HEK293 (cell line): ENCODE measurements around the gene ITGA3.

Experiments
- YY1 ChIP-seq: fragments of 450-650 bp; formaldehyde crosslinking; IDR thresholded peaks from 2 replicates; pipeline ENCODE4 v1.5.1; 2018; ENCODE audit warnings: missing biosample characterization, missing genetic modification characterization
- ZNF248 ChIP-seq: fragments of 450-650 bp; formaldehyde crosslinking; IDR thresholded peaks from 2 replicates; pipeline ENCODE4 v1.5.1; 2017; ENCODE audit warnings: missing biosample characterization, missing genetic modification characterization

DNA sequence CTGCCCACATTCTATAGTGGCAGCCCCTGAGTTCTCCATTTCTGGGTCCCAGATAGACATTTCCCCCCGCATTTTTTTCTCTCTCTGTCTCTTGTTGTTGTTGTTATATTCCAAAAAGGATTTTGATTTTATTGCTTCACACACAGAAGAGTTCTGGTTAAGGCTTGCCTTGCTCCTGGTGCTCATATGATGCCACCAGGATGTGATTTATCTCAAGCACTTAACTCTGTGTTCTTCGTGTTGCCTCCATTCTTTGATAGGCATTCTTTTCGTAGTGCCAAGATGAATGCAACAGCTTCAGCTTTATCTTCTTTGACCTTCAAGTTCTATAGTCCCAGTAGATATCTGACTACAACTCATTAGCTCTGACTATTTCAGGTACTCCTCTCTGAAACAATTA, 9.1 kb downstream of the ITGA3 start:
- TF ChIP-seq ZNF248 (tag by site-specific recombination) (no peak), YY1 (tag by site-specific recombination) (no peak)
